CD14-positive monocyte (primary cell): Measurements from ENCODE around the gene SLC37A3. TPM values are rescaled to one million over a fixed set of nuclear protein-coding genes. Genes with fewer than 3 reads are reported as not detected.

ENCODE experiments used
- DNase-seq, 3 donors: peaks; one replicate each; pipeline ENCODE4 v3.0.0-alpha.2; 2011 to 2022
- H2AFZ ChIP-seq: 2 replicates; pipeline ENCODE4 v1.6.0; 2012; ENCODE audit warnings: mild to moderate bottlenecking, low read depth, low read length, inconsistent platforms; ENCODE audit not compliant: insufficient read depth, poor library complexity, severe bottlenecking
- H3K27ac ChIP-seq, 2 donors: 1 replicate in 1 of 2; 2 replicates in 1 of 2; pipeline ENCODE4 v1.5.1; 2012 to 2013; ENCODE audit warnings: low read length in 2 of 2, control low read depth in 1 of 2, inconsistent platforms in 1 of 2, low read depth in 1 of 2, mild to moderate bottlenecking in 1 of 2
- H3K27me3 ChIP-seq, 2 donors: one replicate each; pipeline versions ENCODE4 v1.6.0 to v1.6.1; 2011 to 2013; ENCODE audit warnings: low read length in 2 of 2; ENCODE audit not compliant: control insufficient read depth in 2 of 2, insufficient read depth in 2 of 2
- H3K36me3 ChIP-seq, 2 donors: replicated peaks in 1 of 2; 1 replicate in 1 of 2; 2 replicates in 1 of 2; pipeline versions ENCODE4 v1.5.1 to v1.6.1; 2012 to 2013; ENCODE audit warnings: low read length in 2 of 2, control low read depth in 1 of 2, inconsistent platforms in 1 of 2, mild to moderate bottlenecking in 1 of 2; ENCODE audit not compliant: insufficient read depth in 2 of 2, control insufficient read depth in 1 of 2
- H3K4me1 ChIP-seq, 2 donors: 1 replicate in 1 of 2; 2 replicates in 1 of 2; pipeline versions ENCODE4 v1.5.1 to v1.6.1; 2012 to 2013; ENCODE audit warnings: low read length in 2 of 2, control low read depth in 1 of 2, inconsistent platforms in 1 of 2, mild to moderate bottlenecking in 1 of 2, moderate library complexity in 1 of 2; ENCODE audit not compliant: insufficient read depth in 2 of 2, control insufficient read depth in 1 of 2
- H3K4me2 ChIP-seq: replicated peaks from 2 replicates; pipeline ENCODE3; 2012; ENCODE audit warnings: low read length, moderate library complexity, mild to moderate bottlenecking; ENCODE audit not compliant: poor library complexity, severe bottlenecking; ENCODE audit errors: extremely low read depth
- H3K4me3 ChIP-seq, 3 experiments: fragments of 200-600 bp in 1 of 3; sonication (generic) in 1 of 3; replicated peaks in 1 of 3; 1 replicate in 2 of 3; 2 replicates in 1 of 3; pipeline ENCODE4 v1.5.1; 2011 to 2013; ENCODE audit warnings: low read length in 3 of 3, mild to moderate bottlenecking in 3 of 3, control low read depth in 2 of 3, low read depth in 2 of 3, inconsistent platforms in 1 of 3, moderate library complexity in 1 of 3
- H3K79me2 ChIP-seq: 2 replicates; pipeline ENCODE4 v1.6.0; 2012; ENCODE audit warnings: mild to moderate bottlenecking, control low read depth, inconsistent platforms, low read length, moderate library complexity; ENCODE audit not compliant: insufficient read depth
- H3K9ac ChIP-seq: 2 replicates; pipeline ENCODE4 v1.6.0; 2017; ENCODE audit warnings: low read length, mild to moderate bottlenecking; ENCODE audit not compliant: insufficient read depth, poor library complexity, severe bottlenecking
- H3K9me3 ChIP-seq, 2 donors: replicated peaks in 1 of 2; 1 replicate in 1 of 2; 2 replicates in 1 of 2; pipeline versions ENCODE4 v1.5.1 to v1.6.1; 2012 to 2013; ENCODE audit warnings: low read length in 2 of 2, control low read depth in 1 of 2; ENCODE audit not compliant: control insufficient read depth in 1 of 2, insufficient read depth in 1 of 2
- H4K20me1 ChIP-seq: 2 replicates; pipeline ENCODE4 v1.6.0; 2012; ENCODE audit warnings: mild to moderate bottlenecking, low read length, control low read depth, moderate library complexity; ENCODE audit not compliant: insufficient read depth
- H3K27ac Mint-ChIP-seq, 7 donors: one replicate each; pipeline ENCODE4 v1.8.0; 2020; ENCODE audit warnings: mild to moderate bottlenecking in 7 of 7, mixed read lengths in 7 of 7, moderate library complexity in 6 of 7, inconsistent platforms in 2 of 7
- H3K27me3 Mint-ChIP-seq, 3 donors: one replicate each; pipeline ENCODE4 v1.8.0; 2021 to 2022; ENCODE audit warnings: low read depth in 3 of 3, mild to moderate bottlenecking in 3 of 3, mixed read lengths in 3 of 3, moderate library complexity in 3 of 3, inconsistent platforms in 1 of 3
- H3K36me3 Mint-ChIP-seq, 2 donors: one replicate each; pipeline ENCODE4 v1.8.0; 2020; ENCODE audit warnings: mixed read lengths in 2 of 2, inconsistent platforms in 1 of 2, mild to moderate bottlenecking in 1 of 2
- H3K4me1 Mint-ChIP-seq: one replicate; pipeline ENCODE4 v1.8.0; 2020; ENCODE audit warnings: mild to moderate bottlenecking, mixed read lengths
- H3K4me3 Mint-ChIP-seq, 2 donors: one replicate each; pipeline ENCODE4 v1.8.0; 2020; ENCODE audit warnings: mild to moderate bottlenecking in 2 of 2, mixed read lengths in 2 of 2, moderate library complexity in 1 of 2
- H3K9me3 Mint-ChIP-seq, 7 donors: one replicate each; pipeline ENCODE4 v1.8.0; 2020 to 2022; ENCODE audit warnings: mixed read lengths in 7 of 7, mild to moderate bottlenecking in 6 of 7, moderate library complexity in 6 of 7, inconsistent platforms in 2 of 7
- CTCF ChIP-seq: fragments of 200-600 bp; IDR thresholded peaks from one replicate; pipeline ENCODE4 v1.8.0; 2022; ENCODE audit warnings: antibody characterized with exemption, mild to moderate bottlenecking
- WGBS: methylation state at CpG from one replicate; pipeline ENCODE4 v1.1.5; 2013; ENCODE audit warnings: missing lambda C conversion rate; ENCODE audit not compliant: insufficient coverage; 5-methylcytosine and 5-hydroxymethylcytosine counted together
- intact Hi-C, 2 donors: fragments of 100-400 bp; cut with micrococcal nuclease; formaldehyde crosslinking; loops; one replicate each; pipeline versions ENCODE4 v1.15.0 to v1.15.1; 2023
- polyA plus RNA-seq, 3 donors: library from polyadenylated mRNA; depleted of rRNA in 1 of 3; unstranded in 2 of 3; stranded (reverse) in 1 of 3; fragments of 300-500 nt in 2 of 3; fragments of >200 nt in 1 of 3; fragmentation: Illumina TruSeq in 2 of 3; gene quantifications; 1 replicate in 2 of 3; 2 replicates in 1 of 3; pipeline ENCODE4 v1.2.3, GENCODE V29; 2012 to 2021

Gene SLC37A3
- polyA plus RNA-seq, 3 donors: 3.1 to 26.1 (median 5.2) TPM

- Mint-ChIP-seq H3K9me3 (peaks cover 0 to 3% (median 0%) of the 10 kb centered on the region in 7 donors), H3K4me1 (peaks cover 19% of the 10 kb centered on the region), H3K36me3 (peaks cover 0 to 5% of the 10 kb centered on the region in 2 donors), H3K4me3 (no peak overlapping the region), H3K27me3 (peaks cover 9 to 21% (median 20%) of the 10 kb centered on the region in 3 donors), H3K27ac (no peak overlapping the region)
- no peaks in the 10 kb centered on the region for H3K36me3 ChIP-seq
- intact Hi-C loops: no loop called here
- no peak overlapping the region for H3K4me2 ChIP-seq
- no peaks in the 10 kb centered on the region for H3K9me3 ChIP-seq
- peaks cover 57 to 63% of the 10 kb centered on the region in 2 donors for H3K4me1 ChIP-seq
- H3K27me3 ChIP-seq: peaks cover 0 to 15% of the 10 kb centered on the region in 2 donors
- no peak for DNase-seq
- H3K27ac ChIP-seq: no peak overlapping the region
- no peak for TF ChIP-seq CTCF
- WGBS: 99% methylated on average over 12 of the region's 12 CpGs
- peaks cover 19% of the 10 kb centered on the region for H3K79me2 ChIP-seq
- H3K4me3 ChIP-seq: no peak overlapping the region
- peaks cover 33% of the 10 kb centered on the region for H4K20me1 ChIP-seq
- no peak overlapping the region for H3K9ac ChIP-seq
- H2AFZ ChIP-seq: no peak overlapping the region
Observed at GRCh38 chr7:140393756-140394306, 4.5 kb downstream of the SLC37A3 start.

GRCh38 chr7:140391634-140392033 lies 6.7 kb downstream of the SLC37A3 start:
- H3K4me3 ChIP-seq: no peak overlapping the region
- no peak for TF ChIP-seq CTCF
- H3K4me2 ChIP-seq: no peak overlapping the region
- no peaks in the 10 kb centered on the region for H3K36me3 ChIP-seq
- no peak for DNase-seq
- peaks cover 0 to 11% of the 10 kb centered on the region in 2 donors for H3K27me3 ChIP-seq
- Mint-ChIP-seq H3K27me3 (peaks cover 6 to 17% (median 10%) of the 10 kb centered on the region in 3 donors), H3K9me3 (peaks cover 0 to 3% (median 0%) of the 10 kb centered on the region in 7 donors), H3K36me3 (peaks cover 7% of the 10 kb centered on the region in 2 donors), H3K4me3 (no peak overlapping the region), H3K27ac (no peak overlapping the region), H3K4me1 (peaks cover 7% of the 10 kb centered on the region)
- no peak overlapping the region for H3K9ac ChIP-seq
- H3K4me1 ChIP-seq: peaks cover 52 to 58% of the 10 kb centered on the region in 2 donors
- H3K9me3 ChIP-seq: no peaks in the 10 kb centered on the region
- H3K79me2 ChIP-seq: peaks cover 12% of the 10 kb centered on the region
- WGBS: 100% methylated on average over 1 of the region's 1 CpG
- H2AFZ ChIP-seq: no peak overlapping the region
- no peak overlapping the region for H3K27ac ChIP-seq
- intact Hi-C loops: no loop called here
- H4K20me1 ChIP-seq: peaks cover 34% of the 10 kb centered on the region
